K562 (cell line): ENCODE results near the gene MKNK2. TPM values are rescaled to one million over a fixed set of nuclear protein-coding genes. Genes with fewer than 3 reads are reported as not detected.
A peak's percentile ranks its signal among the peaks of the same experiment; 100 is the strongest.

ENCODE experiments used
- CTBP1 ChIP-seq: fragments of 450-650 bp; IDR thresholded peaks from 2 replicates; pipeline ENCODE4 v1.6.1; 2016; ENCODE audit warnings: borderline replicate concordance
- DNMT1 ChIP-seq: fragments of 450-650 bp; IDR thresholded peaks from 2 replicates; pipeline ENCODE4 v1.6.1; 2016; ENCODE audit warnings: antibody characterized with exemption, mild to moderate bottlenecking
- EP400 ChIP-seq: fragments of 450-650 bp; IDR thresholded peaks from 2 replicates; pipeline ENCODE4 v1.6.1; 2017; ENCODE audit warnings: antibody characterized with exemption, mild to moderate bottlenecking, moderate library complexity
- L3MBTL2 ChIP-seq: fragments of 450-650 bp; IDR thresholded peaks from 2 replicates; pipeline ENCODE4 v1.6.1; 2016; ENCODE audit warnings: mild to moderate bottlenecking, moderate library complexity
- NKRF ChIP-seq: fragments of 450-650 bp; IDR thresholded peaks from 2 replicates; pipeline ENCODE4 v1.6.1; 2016; ENCODE audit warnings: borderline replicate concordance
- POLR2G ChIP-seq: fragments of 200-400 bp; formaldehyde crosslinking; IDR thresholded peaks from 2 replicates; pipeline ENCODE4 v1.6.1; 2017; ENCODE audit warnings: low read depth, mild to moderate bottlenecking, antibody characterized with exemption, low read length, moderate library complexity
- RBM22 ChIP-seq: fragments of 200-400 bp; formaldehyde crosslinking; IDR thresholded peaks from 2 replicates; pipeline ENCODE4 v1.6.1; 2018; ENCODE audit warnings: low read length, low read depth; ENCODE audit not compliant: poor library complexity, severe bottlenecking
- RBM25 ChIP-seq: fragments of 200-400 bp; formaldehyde crosslinking; IDR thresholded peaks from 2 replicates; pipeline ENCODE4 v1.6.1; 2018; ENCODE audit warnings: low read length, low read depth, moderate library complexity; ENCODE audit not compliant: severe bottlenecking
- SP1 ChIP-seq: sonication (generic); formaldehyde crosslinking; IDR thresholded peaks from 2 replicates; pipeline ENCODE4 v1.8.1; 2022; ENCODE audit warnings: mild to moderate bottlenecking, missing genetic modification reagents
- SUPT5H ChIP-seq: fragments of 450-650 bp; IDR thresholded peaks from 2 replicates; pipeline ENCODE4 v1.6.1; 2016
- THRAP3 ChIP-seq: fragments of 450-650 bp; IDR thresholded peaks from 2 replicates; pipeline ENCODE4 v1.6.1; 2016; ENCODE audit warnings: mild to moderate bottlenecking, inconsistent platforms, borderline replicate concordance
- TRIM28 ChIP-seq: fragments of 450-650 bp; IDR thresholded peaks from 2 replicates; pipeline ENCODE4 v1.6.1; 2017
- ZC3H4 ChIP-seq: sonication (generic); formaldehyde crosslinking; IDR thresholded peaks from 2 replicates; pipeline ENCODE4 v1.9.0; 2021; ENCODE audit warnings: missing genetic modification reagents, borderline replicate concordance
- ZEB2 ChIP-seq: fragments of 450-650 bp; IDR thresholded peaks from 2 replicates; pipeline ENCODE4 v1.6.1; 2016
- ZNF184 ChIP-seq: sonication (generic); formaldehyde crosslinking; IDR thresholded peaks from 2 replicates; pipeline ENCODE4 v1.5.0; 2020; ENCODE audit warnings: missing genetic modification reagents
- polyA plus RNA-seq, 8 experiments: library from polyadenylated mRNA; depleted of rRNA in 4 of 8; stranded (reverse) in 5 of 8; unstranded in 3 of 8; fragments of >200 nt; fragmentation: Nextera tagmentation in 2 of 8; fragmentation: Illumina TruSeq in 1 of 8; extraction: Ambion mirVana in 2 of 8; extraction: Trizol in 1 of 8; gene quantifications; 2 replicates each; pipeline versions ENCODE4 v1.2.1 to v1.2.3, GENCODE V29; 2011 to 2014; ENCODE audit warnings: inconsistent platforms in 1 of 8, missing spikeins in 1 of 8
- total RNA-seq, 7 experiments: library from RNA; depleted of rRNA in 6 of 7; stranded (reverse); fragments of >200 nt in 6 of 7; fragmentation: Illumina TruSeq in 2 of 7; extraction: Trizol in 2 of 7; gene quantifications; 2 replicates each; pipeline versions ENCODE4 v1.2.1 to v1.2.3, GENCODE V29; 2011 to 2021; ENCODE audit warnings: low replicate concordance in 1 of 7
- TF ChIP-seq, protein P1 (sequence below): fragments of 450-650 bp; IDR thresholded peaks from 2 replicates; pipeline ENCODE4 v1.6.1; 2016; ENCODE audit warnings: low read depth, mild to moderate bottlenecking, moderate library complexity
- TF ChIP-seq, protein P2 (sequence below): fragments of 250-450 bp; sonication (Bioruptor Pico); IDR thresholded peaks from 2 replicates; pipeline ENCODE4 v1.9.0; 2021; ENCODE audit warnings: mild to moderate bottlenecking, inconsistent platforms
- TF ChIP-seq, protein P3 (sequence below): sonication (generic); formaldehyde crosslinking; IDR thresholded peaks from 2 replicates; pipeline ENCODE4 v1.8.1; 2023; ENCODE audit warnings: mild to moderate bottlenecking, missing genetic modification reagents
- TF ChIP-seq, protein P4 (sequence below), 2 experiments: IDR thresholded peaks; 2 replicates each; pipeline ENCODE4 v1.6.1; 2012; ENCODE audit warnings: improper control_type of control experiment in 2 of 2, low read depth in 2 of 2, low read length in 2 of 2, borderline replicate concordance in 1 of 2

MKNK2 gene
- total and polyA plus RNA-seq, 9 of the 15 experiments (the other 6 are each of a cell fraction or from before 2014, with no cell fraction given): 5.1 to 191 (median 51.9) TPM

DNA sequence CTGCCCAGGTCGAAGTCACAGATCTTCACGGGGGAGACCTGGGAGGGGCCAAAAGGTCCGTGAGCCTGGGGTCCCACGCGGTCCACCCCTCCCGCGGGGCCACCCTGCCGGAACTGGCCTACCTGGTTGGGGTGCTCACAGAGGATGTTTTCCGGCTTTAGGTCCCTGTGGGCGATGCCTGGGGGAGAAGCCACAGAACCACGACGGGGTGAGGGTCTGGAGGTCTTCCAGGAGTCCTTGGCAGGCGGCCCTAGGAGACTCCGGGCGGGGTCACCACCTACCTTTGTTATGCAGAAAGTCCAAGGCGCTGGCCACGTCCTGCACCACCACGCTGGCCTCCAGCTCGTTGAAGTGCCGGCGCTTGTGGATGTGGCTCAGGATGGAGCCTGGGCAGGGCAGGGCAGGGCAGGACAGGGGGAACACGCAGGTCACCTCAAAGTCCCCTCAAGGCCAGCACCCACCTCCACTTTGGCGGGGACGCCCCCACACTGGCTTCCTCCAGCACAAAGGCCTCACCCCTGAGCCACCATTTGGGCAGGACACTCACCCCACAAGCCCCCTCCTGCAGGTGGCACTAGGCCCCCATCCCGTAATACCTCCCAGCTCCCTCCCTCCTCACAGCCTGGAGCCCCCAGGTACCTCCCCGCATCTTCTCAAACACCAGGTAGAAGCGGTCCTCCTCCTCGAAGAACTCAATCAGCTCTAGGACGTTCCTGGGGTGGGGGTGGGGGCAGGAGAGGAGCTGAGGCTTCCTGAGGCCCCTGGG, 8.4 kb downstream of the MKNK2 start (continued):
- 0 out of 2 replicates have a peak, but pooled peaks have one; percentile 34 for TF ChIP-seq ZC3H4 (CRISPR knock-in tag)
- peak; percentile 51 for TF ChIP-seq POLR2G
- TF ChIP-seq, protein P1, sequence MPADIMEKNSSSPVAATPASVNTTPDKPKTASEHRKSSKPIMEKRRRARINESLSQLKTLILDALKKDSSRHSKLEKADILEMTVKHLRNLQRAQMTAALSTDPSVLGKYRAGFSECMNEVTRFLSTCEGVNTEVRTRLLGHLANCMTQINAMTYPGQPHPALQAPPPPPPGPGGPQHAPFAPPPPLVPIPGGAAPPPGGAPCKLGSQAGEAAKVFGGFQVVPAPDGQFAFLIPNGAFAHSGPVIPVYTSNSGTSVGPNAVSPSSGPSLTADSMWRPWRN: no peak
- TF ChIP-seq NKRF: 0 out of 2 replicates have a peak, but pooled peaks have one; percentile 34
- TF ChIP-seq ZEB2: no peak; the same call in 1 of the 2 replicates
- TF ChIP-seq TRIM28: no peak
- no peak for TF ChIP-seq THRAP3
- TF ChIP-seq, protein P2, sequence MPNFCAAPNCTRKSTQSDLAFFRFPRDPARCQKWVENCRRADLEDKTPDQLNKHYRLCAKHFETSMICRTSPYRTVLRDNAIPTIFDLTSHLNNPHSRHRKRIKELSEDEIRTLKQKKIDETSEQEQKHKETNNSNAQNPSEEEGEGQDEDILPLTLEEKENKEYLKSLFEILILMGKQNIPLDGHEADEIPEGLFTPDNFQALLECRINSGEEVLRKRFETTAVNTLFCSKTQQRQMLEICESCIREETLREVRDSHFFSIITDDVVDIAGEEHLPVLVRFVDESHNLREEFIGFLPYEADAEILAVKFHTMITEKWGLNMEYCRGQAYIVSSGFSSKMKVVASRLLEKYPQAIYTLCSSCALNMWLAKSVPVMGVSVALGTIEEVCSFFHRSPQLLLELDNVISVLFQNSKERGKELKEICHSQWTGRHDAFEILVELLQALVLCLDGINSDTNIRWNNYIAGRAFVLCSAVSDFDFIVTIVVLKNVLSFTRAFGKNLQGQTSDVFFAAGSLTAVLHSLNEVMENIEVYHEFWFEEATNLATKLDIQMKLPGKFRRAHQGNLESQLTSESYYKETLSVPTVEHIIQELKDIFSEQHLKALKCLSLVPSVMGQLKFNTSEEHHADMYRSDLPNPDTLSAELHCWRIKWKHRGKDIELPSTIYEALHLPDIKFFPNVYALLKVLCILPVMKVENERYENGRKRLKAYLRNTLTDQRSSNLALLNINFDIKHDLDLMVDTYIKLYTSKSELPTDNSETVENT (CRISPR knock-in tag): no peak
- peak; percentile 42 for TF ChIP-seq RBM22
- TF ChIP-seq, protein P3, sequence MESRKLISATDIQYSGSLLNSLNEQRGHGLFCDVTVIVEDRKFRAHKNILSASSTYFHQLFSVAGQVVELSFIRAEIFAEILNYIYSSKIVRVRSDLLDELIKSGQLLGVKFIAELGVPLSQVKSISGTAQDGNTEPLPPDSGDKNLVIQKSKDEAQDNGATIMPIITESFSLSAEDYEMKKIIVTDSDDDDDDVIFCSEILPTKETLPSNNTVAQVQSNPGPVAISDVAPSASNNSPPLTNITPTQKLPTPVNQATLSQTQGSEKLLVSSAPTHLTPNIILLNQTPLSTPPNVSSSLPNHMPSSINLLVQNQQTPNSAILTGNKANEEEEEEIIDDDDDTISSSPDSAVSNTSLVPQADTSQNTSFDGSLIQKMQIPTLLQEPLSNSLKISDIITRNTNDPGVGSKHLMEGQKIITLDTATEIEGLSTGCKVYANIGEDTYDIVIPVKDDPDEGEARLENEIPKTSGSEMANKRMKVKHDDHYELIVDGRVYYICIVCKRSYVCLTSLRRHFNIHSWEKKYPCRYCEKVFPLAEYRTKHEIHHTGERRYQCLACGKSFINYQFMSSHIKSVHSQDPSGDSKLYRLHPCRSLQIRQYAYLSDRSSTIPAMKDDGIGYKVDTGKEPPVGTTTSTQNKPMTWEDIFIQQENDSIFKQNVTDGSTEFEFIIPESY (CRISPR knock-in tag): peak; percentile 64; the same call in 1 of the 2 replicates
- TF ChIP-seq SP1: peak; percentile 17; the same call in 1 of the 2 replicates
- TF ChIP-seq, protein P4, sequence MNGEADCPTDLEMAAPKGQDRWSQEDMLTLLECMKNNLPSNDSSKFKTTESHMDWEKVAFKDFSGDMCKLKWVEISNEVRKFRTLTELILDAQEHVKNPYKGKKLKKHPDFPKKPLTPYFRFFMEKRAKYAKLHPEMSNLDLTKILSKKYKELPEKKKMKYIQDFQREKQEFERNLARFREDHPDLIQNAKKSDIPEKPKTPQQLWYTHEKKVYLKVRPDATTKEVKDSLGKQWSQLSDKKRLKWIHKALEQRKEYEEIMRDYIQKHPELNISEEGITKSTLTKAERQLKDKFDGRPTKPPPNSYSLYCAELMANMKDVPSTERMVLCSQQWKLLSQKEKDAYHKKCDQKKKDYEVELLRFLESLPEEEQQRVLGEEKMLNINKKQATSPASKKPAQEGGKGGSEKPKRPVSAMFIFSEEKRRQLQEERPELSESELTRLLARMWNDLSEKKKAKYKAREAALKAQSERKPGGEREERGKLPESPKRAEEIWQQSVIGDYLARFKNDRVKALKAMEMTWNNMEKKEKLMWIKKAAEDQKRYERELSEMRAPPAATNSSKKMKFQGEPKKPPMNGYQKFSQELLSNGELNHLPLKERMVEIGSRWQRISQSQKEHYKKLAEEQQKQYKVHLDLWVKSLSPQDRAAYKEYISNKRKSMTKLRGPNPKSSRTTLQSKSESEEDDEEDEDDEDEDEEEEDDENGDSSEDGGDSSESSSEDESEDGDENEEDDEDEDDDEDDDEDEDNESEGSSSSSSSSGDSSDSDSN (IDR thresholded peaks at IDR 0.05; ENCODE audit: borderline replicate concordance in 1 of 2, low read depth in 2 of 2, low read length in 2 of 2): peak in 1 of 2 experiments; percentile 7; a peak in 1 of 4 replicates
- TF ChIP-seq DNMT1: no peak
- TF ChIP-seq ZNF184 (CRISPR knock-in tag): no peak
- no peak for TF ChIP-seq EP400
- peak; percentile 16; the same call in 1 of the 2 replicates for TF ChIP-seq SUPT5H
- TF ChIP-seq RBM25: no peak
- TF ChIP-seq CTBP1: 0 out of 2 replicates have a peak, but pooled peaks have one; percentile 37
- no peak; the same call in 1 of the 2 replicates for TF ChIP-seq L3MBTL2
